ENCODE data around the gene DAZAP1.

DAZAP1 gene

GRCh38 chr19:1377176-1377964 lies 30.0 kb upstream of the DAZAP1 start:
- DNase-seq (ENCODE audit: low spot score), result no peak

- no peak for DNase-seq (ENCODE audit: low spot score)
Observed at GRCh38 chr19:1377965-1378785, 29.2 kb upstream of the DAZAP1 start.

- no peak for DNase-seq (ENCODE audit: low spot score)
Observed at GRCh38 chr19:1379126-1379905, 28.1 kb upstream of the DAZAP1 start.

GRCh38 chr19:1379961-1380489 lies 27.4 kb upstream of the DAZAP1 start:
- DNase-seq (ENCODE audit: low spot score), result no peak

- no peak for DNase-seq (ENCODE audit: low spot score)
Observed at GRCh38 chr19:1382250-1382649, 25.1 kb upstream of the DAZAP1 start.

GRCh38 chr19:1383017-1383311 lies 24.4 kb upstream of the DAZAP1 start:
- no peak for DNase-seq (ENCODE audit: low spot score)

- peak; percentile 87 for DNase-seq (ENCODE audit: low spot score)
Observed at GRCh38 chr19:1383312-1384084, 23.9 kb upstream of the DAZAP1 start, which contains the start of gene NDUFS7. NDUFS7 (plus strand) TSS chr19:1383907; CDS start chr19:1383927, 20 bp downstream.

- DNase-seq (ENCODE audit: low spot score), result no peak
Observed at GRCh38 chr19:1384085-1384462, 23.3 kb upstream of the DAZAP1 start.

- no peak for DNase-seq (ENCODE audit: low spot score)
Observed at GRCh38 chr19:1384478-1385110, 22.8 kb upstream of the DAZAP1 start.

- no peak for DNase-seq (ENCODE audit: low spot score)
Observed at GRCh38 chr19:1385816-1386215, 21.6 kb upstream of the DAZAP1 start.

- DNase-seq (ENCODE audit: low spot score), result no peak
Observed at GRCh38 chr19:1386945-1387683, 20.3 kb upstream of the DAZAP1 start.

- DNase-seq (ENCODE audit: low spot score), result no peak
Observed at GRCh38 chr19:1387684-1388636, 19.4 kb upstream of the DAZAP1 start.

- DNase-seq (ENCODE audit: low spot score), result no peak
Observed at GRCh38 chr19:1388637-1389026, 18.8 kb upstream of the DAZAP1 start.

GRCh38 chr19:1389033-1389940 lies 18.1 kb upstream of the DAZAP1 start:
- DNase-seq (ENCODE audit: low spot score), result no peak

- DNase-seq (ENCODE audit: low spot score), result no peak
Observed at GRCh38 chr19:1390890-1391423, 16.4 kb upstream of the DAZAP1 start.

- no peak for DNase-seq (ENCODE audit: low spot score)
Observed at GRCh38 chr19:1392407-1392806, 15.0 kb upstream of the DAZAP1 start.

- no peak for DNase-seq (ENCODE audit: low spot score)
Observed at GRCh38 chr19:1392939-1393530, 14.4 kb upstream of the DAZAP1 start.

Measured in germinal center (tissue), 1 donor.